DOHH2 (cell line): ENCODE results near the gene LYSMD1.

ENCODE experiments used
- H3F3A ChIP-seq: fragments of 200-600 bp; sonication (generic), shearing (Covaris generic); 2 replicates; pipeline ENCODE4 v1.6.0; 2016; ENCODE audit warnings: antibody characterized with exemption, mild to moderate bottlenecking; ENCODE audit not compliant: control insufficient read depth, insufficient read depth
- H3K27ac ChIP-seq: fragments of 200-600 bp; sonication (generic); 2 replicates; pipeline ENCODE4 v1.5.1; 2014; ENCODE audit warnings: low read depth, mild to moderate bottlenecking, low read length, moderate library complexity
- H3K27me3 ChIP-seq: fragments of 200-600 bp; sonication (generic); 2 replicates; pipeline ENCODE4 v1.6.1; 2014; ENCODE audit warnings: mild to moderate bottlenecking, low read length, mixed read lengths; ENCODE audit not compliant: control insufficient read depth
- H3K36me3 ChIP-seq: fragments of 200-600 bp; sonication (generic); 2 replicates; pipeline ENCODE4 v1.6.1; 2014; ENCODE audit warnings: mild to moderate bottlenecking, low read length, moderate library complexity, mixed read lengths; ENCODE audit not compliant: control insufficient read depth
- H3K4me1 ChIP-seq: fragments of 200-600 bp; sonication (generic); 2 replicates; pipeline ENCODE4 v1.6.1; 2014; ENCODE audit warnings: mild to moderate bottlenecking, low read length, mixed read lengths; ENCODE audit not compliant: control insufficient read depth
- H3K4me2 ChIP-seq: fragments of 200-600 bp; sonication (generic); 2 replicates; pipeline ENCODE4 v1.6.0; 2014; ENCODE audit warnings: mild to moderate bottlenecking, low read length, moderate library complexity
- H3K4me3 ChIP-seq: fragments of 200-600 bp; sonication (generic); 2 replicates; pipeline ENCODE4 v1.5.1; 2014; ENCODE audit warnings: mild to moderate bottlenecking, low read length, mixed read lengths
- H3K79me2 ChIP-seq: fragments of 200-600 bp; sonication (generic); 2 replicates; pipeline ENCODE4 v1.6.1; 2014; ENCODE audit warnings: mild to moderate bottlenecking, low read length, mixed read lengths; ENCODE audit not compliant: control insufficient read depth
- H3K9me2 ChIP-seq: fragments of 200-600 bp; sonication (generic); replicated peaks from 2 replicates; pipeline ENCODE4 v1.6.1; 2014; ENCODE audit warnings: mild to moderate bottlenecking, low read length, mixed read lengths; ENCODE audit not compliant: control insufficient read depth
- H3K9me3 ChIP-seq: fragments of 200-600 bp; sonication (generic); 2 replicates; pipeline ENCODE4 v1.6.1; 2014; ENCODE audit warnings: antibody characterized with exemption, low read length, mixed read lengths; ENCODE audit not compliant: control insufficient read depth, insufficient read depth
- H4K20me1 ChIP-seq: fragments of 200-600 bp; sonication (generic); 2 replicates; pipeline ENCODE4 v1.6.0; 2014; ENCODE audit warnings: low read depth, mild to moderate bottlenecking, antibody characterized with exemption, low read length, moderate library complexity; ENCODE audit not compliant: control insufficient read depth, insufficient read depth
- CTCF ChIP-seq: fragments of 200-600 bp; sonication (generic); IDR thresholded peaks from one replicate; pipeline ENCODE4 v1.5.1; 2014; ENCODE audit warnings: antibody characterized with exemption, mild to moderate bottlenecking, low read depth, low read length; ENCODE audit not compliant: poor library complexity, severe bottlenecking
- EZH2phosphoT487 ChIP-seq: fragments of 200-600 bp; sonication (generic); IDR thresholded peaks from 2 replicates; pipeline ENCODE4 v1.6.1; 2017; ENCODE audit warnings: borderline replicate concordance, mild to moderate bottlenecking, antibody characterized with exemption, low read length, moderate library complexity, mixed read lengths

The LYSMD1 gene

GRCh38 chr1:151158326-151158725 lies 7.4 kb downstream of the LYSMD1 start:
- Histone ChIP-seq H3K9me3 (no peaks in the 10 kb centered on the region), H3K36me3 (peaks cover 29% of the 10 kb centered on the region), H3K27me3 (no peaks in the 10 kb centered on the region), H3K4me1 (peaks cover 43% of the 10 kb centered on the region), H3K27ac (no peak overlapping the region), H3F3A (peaks cover 21% of the 10 kb centered on the region), H3K79me2 (peaks cover 16% of the 10 kb centered on the region), H4K20me1 (no peaks in the 10 kb centered on the region), H3K4me2 (peak overlapping the region; percentile 95), H3K4me3 (no peak overlapping the region; the same call in 1 of the 2 replicates), H3K9me2 (no peaks in the 10 kb centered on the region)
- TF ChIP-seq EZH2phosphoT487 (no peak), CTCF (no peak)

- H3K27me3 ChIP-seq = no peaks in the 10 kb centered on the region
- no peaks in the 10 kb centered on the region for H4K20me1 ChIP-seq
- TF ChIP-seq EZH2phosphoT487 (no peak), CTCF (no peak)
- H3K4me3 ChIP-seq = peak overlapping the region; percentile 84
- H3K27ac ChIP-seq = peak overlapping the region; percentile 60
- H3K9me2 ChIP-seq = no peaks in the 10 kb centered on the region
- peaks cover 43% of the 10 kb centered on the region for H3K4me1 ChIP-seq
- peaks cover 15% of the 10 kb centered on the region for H3F3A ChIP-seq
- H3K9me3 ChIP-seq = no peaks in the 10 kb centered on the region
- peak overlapping the region; percentile 95 for H3K4me2 ChIP-seq
- H3K79me2 ChIP-seq = peaks cover 16% of the 10 kb centered on the region
- H3K36me3 ChIP-seq = peaks cover 29% of the 10 kb centered on the region
Observed at GRCh38 chr1:151157067-151157531, 8.6 kb downstream of the LYSMD1 start.

- Histone ChIP-seq H3K27me3 (no peaks in the 10 kb centered on the region), H3K36me3 (peaks cover 29% of the 10 kb centered on the region), H3K9me3 (no peaks in the 10 kb centered on the region), H3F3A (peaks cover 11% of the 10 kb centered on the region), H3K4me2 (peak within 1 kb of the TSS; percentile 95), H3K4me1 (peaks cover 43% of the 10 kb centered on the region), H3K79me2 (peaks cover 16% of the 10 kb centered on the region), H3K4me3 (peak within 1 kb of the TSS; percentile 84), H3K9me2 (no peaks in the 10 kb centered on the region), H3K27ac (peak within 1 kb of the TSS; percentile 60), H4K20me1 (no peaks in the 10 kb centered on the region)
- TF ChIP-seq EZH2phosphoT487 = no peak
Observed at GRCh38 chr1:151156515-151156819, 9.2 kb downstream of the LYSMD1 start, which contains the start of gene TNFAIP8L2. Gene TNFAIP8L2, plus strand, starts transcription at chr1:151156649. Its CDS starts 2,049 bp downstream, at chr1:151158698.

- no peak for TF ChIP-seq EZH2phosphoT487
- TF ChIP-seq CTCF = no peak
- Histone ChIP-seq H3F3A (0 out of 2 replicates have a peak, but pooled peaks cover 2% of the 10 kb centered on the region), H3K27me3 (no peaks in the 10 kb centered on the region), H3K4me1 (peaks cover 46% of the 10 kb centered on the region), H4K20me1 (no peaks in the 10 kb centered on the region), H3K27ac (no peak overlapping the region), H3K36me3 (no peaks in the 10 kb centered on the region), H3K9me2 (no peaks in the 10 kb centered on the region), H3K79me2 (no peaks in the 10 kb centered on the region), H3K4me3 (no peak overlapping the region), H3K9me3 (no peaks in the 10 kb centered on the region), H3K4me2 (peak overlapping the region; percentile 91; the same call in 1 of the 2 replicates)
Observed at GRCh38 chr1:151147665-151148064, 18.0 kb downstream of the LYSMD1 start.
